ENCODE data around the gene GRM6. TPM values are rescaled to one million over a fixed set of nuclear protein-coding genes. Genes with fewer than 3 reads are reported as not detected.

The GRM6 gene
- 0.63 TPM for total RNA-seq

DNA sequence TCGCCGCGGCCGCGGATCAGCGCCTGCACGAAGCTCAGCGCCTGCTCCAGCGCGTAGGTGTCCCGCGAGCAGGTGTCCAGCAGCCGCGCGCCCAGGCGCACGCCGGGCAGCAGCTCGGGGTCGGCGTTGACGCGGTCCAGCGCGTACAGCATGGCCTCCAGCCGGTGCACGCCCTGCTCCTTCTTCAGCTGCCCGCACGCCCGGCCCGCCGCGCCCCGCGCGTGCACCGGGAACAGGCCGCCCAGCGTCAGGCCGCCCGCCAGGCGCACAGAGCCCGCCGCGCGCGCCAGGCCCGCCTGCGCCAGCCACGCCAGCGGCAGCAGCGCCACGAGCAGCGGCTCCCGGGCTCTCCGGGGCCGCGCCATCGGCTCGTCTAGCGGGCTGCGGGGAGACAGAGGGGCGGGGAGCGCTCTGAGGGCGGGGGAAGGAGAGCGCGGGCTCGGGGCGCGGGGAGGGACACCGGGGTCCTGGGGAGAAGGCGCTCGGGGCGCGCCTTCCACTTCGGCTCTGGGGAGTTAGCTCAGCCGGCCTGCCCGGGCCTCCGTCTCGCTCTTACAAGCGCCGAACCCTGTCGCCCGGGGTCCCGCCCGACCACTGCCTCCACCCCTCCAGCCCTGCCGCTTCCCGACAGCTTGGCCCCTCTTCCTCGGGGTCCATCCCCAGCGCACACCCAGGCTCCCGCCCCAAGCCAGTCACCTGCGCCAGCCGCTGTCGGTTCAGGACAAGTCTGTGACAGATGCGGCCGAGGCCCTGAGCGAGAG is at the start of gene GRM6:
TSS of gene GRM6 (minus strand) at position 741 of the 761 bp plus-strand sequence. CDS start at position 365, 376 bp downstream.

DNA sequence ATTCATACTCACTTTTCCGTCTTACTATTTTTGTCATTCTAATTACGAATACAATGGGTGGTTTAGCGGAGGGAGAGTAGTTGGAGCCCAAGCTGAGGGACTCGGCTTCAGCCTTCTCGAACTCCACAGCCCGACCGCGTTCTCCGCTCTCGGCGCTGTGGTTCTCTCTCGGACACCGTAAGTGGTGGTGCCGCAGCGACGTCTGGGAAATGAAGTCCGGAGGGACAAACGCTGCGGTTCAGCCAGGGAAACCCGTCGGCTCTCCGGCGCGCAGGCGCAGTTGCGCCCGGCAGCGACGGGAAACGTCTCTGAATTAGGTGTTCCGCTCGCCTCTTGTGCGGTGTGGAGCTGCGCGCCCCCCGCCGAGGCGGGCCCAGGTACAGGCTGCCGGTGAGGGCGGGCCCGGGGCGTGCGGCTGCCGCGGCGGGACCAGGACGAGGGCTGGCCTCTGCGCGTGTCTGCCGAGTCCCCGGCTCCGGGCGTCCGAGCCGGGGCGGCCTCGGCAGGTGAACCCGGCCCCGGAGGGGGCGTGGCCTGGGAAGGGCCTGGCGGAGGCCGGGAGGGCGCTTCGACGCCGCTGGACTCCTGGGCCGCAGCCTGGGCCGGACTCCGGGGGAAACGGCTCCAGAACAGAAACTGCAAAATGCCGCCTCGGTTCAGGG is 28.5 kb upstream of the GRM6 start, which contains the start of gene ZNF879:
TSS of gene ZNF879 (plus strand) at position 277 of the 662 bp plus-strand sequence. CDS start 1,201 bp downstream, outside the sequence.

DNA sequence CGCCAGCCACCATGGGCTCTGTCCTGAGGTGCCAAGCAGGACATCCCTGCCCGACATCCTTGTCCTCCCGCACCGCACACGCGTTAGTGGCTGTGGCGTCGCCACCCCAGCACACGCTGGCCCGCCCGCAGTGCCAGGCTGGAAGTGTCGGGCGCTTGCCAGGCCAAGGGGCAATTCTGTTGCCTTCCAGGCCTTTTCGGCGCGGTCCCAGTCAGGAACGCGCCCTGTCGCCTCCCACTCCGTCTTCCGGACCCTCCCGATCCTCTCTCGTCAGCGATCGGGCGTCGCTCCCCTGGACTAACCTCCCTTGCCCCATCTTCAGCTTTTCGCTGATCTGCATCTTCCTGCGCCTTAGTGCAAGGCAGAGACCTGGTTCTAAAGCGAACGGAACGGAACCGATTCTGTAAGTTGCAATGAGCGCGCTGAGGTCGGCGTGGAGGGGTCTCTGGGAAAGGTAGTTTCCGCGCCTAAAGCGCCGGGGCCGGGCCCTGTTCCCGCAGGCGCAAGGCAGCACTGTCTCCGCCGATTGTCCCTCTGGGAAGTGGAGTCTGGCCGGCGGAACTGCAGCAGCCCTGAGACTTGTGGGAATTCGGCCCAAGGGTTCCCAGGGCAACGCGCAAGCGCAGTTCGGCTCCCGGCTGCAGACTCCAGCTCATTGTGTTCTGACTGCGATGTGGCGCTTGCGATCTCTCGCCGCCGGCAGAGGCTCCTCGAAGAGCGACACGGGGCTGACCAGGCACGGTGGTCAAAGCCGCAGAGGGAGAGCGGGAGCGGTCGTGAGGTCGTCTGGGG is 54.4 kb downstream of the GRM6 start, which contains the start of gene ZNF454:
TSS of gene ZNF454 (plus strand) at position 630 of the 792 bp plus-strand sequence. CDS start 1,594 bp downstream, outside the sequence.

Other genes with a start within 250 kb of the GRM6 start
- gene ZNF354B, start 135.4 kb downstream of the GRM6 start, total RNA-seq, result 39.8 TPM
- gene ZFP2, start 99.4 kb downstream of the GRM6 start, total RNA-seq, result 10.3 TPM
- gene ZNF454, start 54.1 kb downstream of the GRM6 start, total RNA-seq, result 25.4 TPM
- gene ZNF879, start 28.5 kb upstream of the GRM6 start, total RNA-seq, result 21.3 TPM
- gene ZNF354C, start 65.1 kb upstream of the GRM6 start, total RNA-seq, result 52.6 TPM